H1 (cell line): ENCODE data around the gene RD3L. TPM values are rescaled to one million over a fixed set of nuclear protein-coding genes. Genes with fewer than 3 reads are reported as not detected.

Source experiments
- BACH1 ChIP-seq: IDR thresholded peaks from 2 replicates; pipeline ENCODE4 v1.6.1; 2012; ENCODE audit warnings: low read length, improper control_type of control experiment
- CHD1 ChIP-seq: IDR thresholded peaks from 2 replicates; pipeline ENCODE4 v1.6.1; 2012; ENCODE audit warnings: low read depth, low read length, improper control_type of control experiment
- CHD2 ChIP-seq: IDR thresholded peaks from 2 replicates; pipeline ENCODE4 v1.6.1; 2012; ENCODE audit warnings: low read length, improper control_type of control experiment
- RAD21 ChIP-seq, 2 experiments: IDR thresholded peaks in 1 of 2; conservative IDR thresholded peaks in 1 of 2; 2 replicates each; pipeline ENCODE4 v1.6.1; 2011; ENCODE audit warnings: low read depth in 2 of 2, low read length in 2 of 2, improper control_type of control experiment in 1 of 2, inconsistent platforms in 1 of 2, mild to moderate bottlenecking in 1 of 2, moderate library complexity in 1 of 2
- polyA plus RNA-seq, 7 experiments: library from polyadenylated mRNA; depleted of rRNA in 3 of 7; stranded (reverse) in 5 of 7; unstranded in 2 of 7; fragments of >200 nt in 5 of 7; fragments of 200-250 nt in 2 of 7; gene quantifications; 1 replicate in 5 of 7; 2 replicates in 1 of 7; 4 replicates in 1 of 7; pipeline versions ENCODE4 v1.2.1 to v1.2.3, GENCODE V29; 2011 to 2013; ENCODE audit warnings: missing spikeins in 2 of 7, mixed read lengths in 2 of 7
- total RNA-seq: library from RNA; stranded (reverse); fragmentation: NEBNext Ultra II Directional; extraction: Animal tissue kit (Norgen Biotek cat#: 25700); gene quantifications from 2 replicates; pipeline ENCODE4 v1.2.1, GENCODE V29; 2021
- TF ChIP-seq, protein P1 (sequence below): fragments of 300-600 bp; sonication (generic); IDR thresholded peaks from 2 replicates; pipeline ENCODE4 v1.7.1; 2012; ENCODE audit warnings: low read length, moderate library complexity, mild to moderate bottlenecking, inconsistent platforms; ENCODE audit not compliant: insufficient replicate concordance

The RD3L gene
- total and polyA plus RNA-seq, 2 of the 8 experiments (the other 6 are each of a cell fraction or from before 2014, with no cell fraction given): not detected

DNA sequence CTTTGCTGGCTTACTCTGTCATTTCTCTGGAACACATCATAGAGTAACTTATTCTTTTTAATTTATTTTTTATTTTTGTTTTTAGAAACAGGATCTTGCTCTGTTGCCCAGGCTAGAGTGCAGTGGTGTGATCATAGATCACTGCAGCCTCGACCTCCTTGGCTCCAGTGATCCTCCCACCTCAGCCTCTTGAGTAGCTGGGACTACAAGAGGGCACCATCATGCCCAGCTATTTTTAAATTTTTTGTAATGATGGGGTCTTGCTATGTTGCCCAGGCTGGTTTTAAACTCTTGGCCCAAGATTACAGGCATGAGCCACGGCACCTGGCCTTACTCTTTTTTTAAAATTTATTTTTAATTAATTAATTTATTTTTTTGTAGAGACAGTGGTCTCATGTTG lies 32.2 kb upstream of the RD3L start (continued):
- TF ChIP-seq, protein P1, sequence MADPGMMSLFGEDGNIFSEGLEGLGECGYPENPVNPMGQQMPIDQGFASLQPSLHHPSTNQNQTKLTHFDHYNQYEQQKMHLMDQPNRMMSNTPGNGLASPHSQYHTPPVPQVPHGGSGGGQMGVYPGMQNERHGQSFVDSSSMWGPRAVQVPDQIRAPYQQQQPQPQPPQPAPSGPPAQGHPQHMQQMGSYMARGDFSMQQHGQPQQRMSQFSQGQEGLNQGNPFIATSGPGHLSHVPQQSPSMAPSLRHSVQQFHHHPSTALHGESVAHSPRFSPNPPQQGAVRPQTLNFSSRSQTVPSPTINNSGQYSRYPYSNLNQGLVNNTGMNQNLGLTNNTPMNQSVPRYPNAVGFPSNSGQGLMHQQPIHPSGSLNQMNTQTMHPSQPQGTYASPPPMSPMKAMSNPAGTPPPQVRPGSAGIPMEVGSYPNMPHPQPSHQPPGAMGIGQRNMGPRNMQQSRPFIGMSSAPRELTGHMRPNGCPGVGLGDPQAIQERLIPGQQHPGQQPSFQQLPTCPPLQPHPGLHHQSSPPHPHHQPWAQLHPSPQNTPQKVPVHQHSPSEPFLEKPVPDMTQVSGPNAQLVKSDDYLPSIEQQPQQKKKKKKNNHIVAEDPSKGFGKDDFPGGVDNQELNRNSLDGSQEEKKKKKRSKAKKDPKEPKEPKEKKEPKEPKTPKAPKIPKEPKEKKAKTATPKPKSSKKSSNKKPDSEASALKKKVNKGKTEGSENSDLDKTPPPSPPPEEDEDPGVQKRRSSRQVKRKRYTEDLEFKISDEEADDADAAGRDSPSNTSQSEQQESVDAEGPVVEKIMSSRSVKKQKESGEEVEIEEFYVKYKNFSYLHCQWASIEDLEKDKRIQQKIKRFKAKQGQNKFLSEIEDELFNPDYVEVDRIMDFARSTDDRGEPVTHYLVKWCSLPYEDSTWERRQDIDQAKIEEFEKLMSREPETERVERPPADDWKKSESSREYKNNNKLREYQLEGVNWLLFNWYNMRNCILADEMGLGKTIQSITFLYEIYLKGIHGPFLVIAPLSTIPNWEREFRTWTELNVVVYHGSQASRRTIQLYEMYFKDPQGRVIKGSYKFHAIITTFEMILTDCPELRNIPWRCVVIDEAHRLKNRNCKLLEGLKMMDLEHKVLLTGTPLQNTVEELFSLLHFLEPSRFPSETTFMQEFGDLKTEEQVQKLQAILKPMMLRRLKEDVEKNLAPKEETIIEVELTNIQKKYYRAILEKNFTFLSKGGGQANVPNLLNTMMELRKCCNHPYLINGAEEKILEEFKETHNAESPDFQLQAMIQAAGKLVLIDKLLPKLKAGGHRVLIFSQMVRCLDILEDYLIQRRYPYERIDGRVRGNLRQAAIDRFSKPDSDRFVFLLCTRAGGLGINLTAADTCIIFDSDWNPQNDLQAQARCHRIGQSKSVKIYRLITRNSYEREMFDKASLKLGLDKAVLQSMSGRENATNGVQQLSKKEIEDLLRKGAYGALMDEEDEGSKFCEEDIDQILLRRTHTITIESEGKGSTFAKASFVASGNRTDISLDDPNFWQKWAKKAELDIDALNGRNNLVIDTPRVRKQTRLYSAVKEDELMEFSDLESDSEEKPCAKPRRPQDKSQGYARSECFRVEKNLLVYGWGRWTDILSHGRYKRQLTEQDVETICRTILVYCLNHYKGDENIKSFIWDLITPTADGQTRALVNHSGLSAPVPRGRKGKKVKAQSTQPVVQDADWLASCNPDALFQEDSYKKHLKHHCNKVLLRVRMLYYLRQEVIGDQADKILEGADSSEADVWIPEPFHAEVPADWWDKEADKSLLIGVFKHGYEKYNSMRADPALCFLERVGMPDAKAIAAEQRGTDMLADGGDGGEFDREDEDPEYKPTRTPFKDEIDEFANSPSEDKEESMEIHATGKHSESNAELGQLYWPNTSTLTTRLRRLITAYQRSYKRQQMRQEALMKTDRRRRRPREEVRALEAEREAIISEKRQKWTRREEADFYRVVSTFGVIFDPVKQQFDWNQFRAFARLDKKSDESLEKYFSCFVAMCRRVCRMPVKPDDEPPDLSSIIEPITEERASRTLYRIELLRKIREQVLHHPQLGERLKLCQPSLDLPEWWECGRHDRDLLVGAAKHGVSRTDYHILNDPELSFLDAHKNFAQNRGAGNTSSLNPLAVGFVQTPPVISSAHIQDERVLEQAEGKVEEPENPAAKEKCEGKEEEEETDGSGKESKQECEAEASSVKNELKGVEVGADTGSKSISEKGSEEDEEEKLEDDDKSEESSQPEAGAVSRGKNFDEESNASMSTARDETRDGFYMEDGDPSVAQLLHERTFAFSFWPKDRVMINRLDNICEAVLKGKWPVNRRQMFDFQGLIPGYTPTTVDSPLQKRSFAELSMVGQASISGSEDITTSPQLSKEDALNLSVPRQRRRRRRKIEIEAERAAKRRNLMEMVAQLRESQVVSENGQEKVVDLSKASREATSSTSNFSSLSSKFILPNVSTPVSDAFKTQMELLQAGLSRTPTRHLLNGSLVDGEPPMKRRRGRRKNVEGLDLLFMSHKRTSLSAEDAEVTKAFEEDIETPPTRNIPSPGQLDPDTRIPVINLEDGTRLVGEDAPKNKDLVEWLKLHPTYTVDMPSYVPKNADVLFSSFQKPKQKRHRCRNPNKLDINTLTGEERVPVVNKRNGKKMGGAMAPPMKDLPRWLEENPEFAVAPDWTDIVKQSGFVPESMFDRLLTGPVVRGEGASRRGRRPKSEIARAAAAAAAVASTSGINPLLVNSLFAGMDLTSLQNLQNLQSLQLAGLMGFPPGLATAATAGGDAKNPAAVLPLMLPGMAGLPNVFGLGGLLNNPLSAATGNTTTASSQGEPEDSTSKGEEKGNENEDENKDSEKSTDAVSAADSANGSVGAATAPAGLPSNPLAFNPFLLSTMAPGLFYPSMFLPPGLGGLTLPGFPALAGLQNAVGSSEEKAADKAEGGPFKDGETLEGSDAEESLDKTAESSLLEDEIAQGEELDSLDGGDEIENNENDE: no peak
- TF ChIP-seq CHD2: no peak
- TF ChIP-seq BACH1: no peak
- no peak for TF ChIP-seq CHD1
- no peak for TF ChIP-seq RAD21 (IDR thresholded peaks at IDR 0.05 in 1 of 2, conservative IDR thresholded peaks at IDR 0.05 in 1 of 2; ENCODE audit: low read depth in 2 of 2, low read length in 2 of 2)
